HepG2 (cell line): ENCODE measurements around the gene P4HTM. TPM values are rescaled to one million over a fixed set of nuclear protein-coding genes. Genes with fewer than 3 reads are reported as not detected.
A peak's percentile ranks its signal among the peaks of the same experiment; 100 is the strongest.

Source experiments
- ATAC-seq: fragments of 200-7000 bp; cut with Tn5 transposase; 3 replicates; pipeline ENCODE4 v1.9.1; 2020; ENCODE audit warnings: mild to moderate bottlenecking, moderate library complexity
- BruUV-seq: library from RNA; stranded (reverse); fragments of 400-500 nt; replicated peaks from 2 replicates; lab custom pipeline; 2021; lab: Mats Ljungman, UMichigan
- CTCF ChIA-PET: fragments of 300-600 bp; formaldehyde crosslinking; extraction: SDS; loops from one replicate; lab custom pipeline; 2021; ENCODE audit warnings: low total read pairs, inconsistent platforms, low intra/inter-chr PET ratio; lab: Yijun Ruan, JAX
- POLR2A ChIA-PET: fragments of 350-600 bp; sonication (Branson Sonifier 250); formaldehyde crosslinking; loops from one replicate; lab custom pipeline; 2020; ENCODE audit warnings: antibody characterized with exemption, inconsistent platforms; lab: Yijun Ruan, JAX
- DNase-seq: peaks from one replicate; pipeline ENCODE4 v3.0.0-alpha.2; 2015; ENCODE audit warnings: low spot score
- FAIRE-seq: peaks from 3 replicates; lab custom pipeline; 2011; peaks lifted over from hg19 to GRCh38; lab: Jason Lieb, UNC
- H2AFZ ChIP-seq: one replicate; pipeline ENCODE4 v1.6.1; 2011; ENCODE audit warnings: low read length, inconsistent platforms
- H3K27ac ChIP-seq: fragments of 300-600 bp; 3 replicates; pipeline ENCODE4 v1.8.0; 2011; ENCODE audit warnings: mixed run types, mild to moderate bottlenecking, mixed read lengths, low read length, inconsistent platforms; ENCODE audit not compliant: insufficient read depth; ENCODE audit errors: extremely low read length
- H3K27me3 ChIP-seq, 2 experiments: fragments of 200-600 bp in 1 of 2; 2 replicates in 1 of 2; 3 replicates in 1 of 2; pipeline versions ENCODE4 v1.6.0 to v1.8.0; 2011; ENCODE audit warnings: low read length in 2 of 2, mild to moderate bottlenecking in 2 of 2, moderate library complexity in 2 of 2, inconsistent platforms in 1 of 2; ENCODE audit not compliant: insufficient read depth in 2 of 2, control insufficient read depth in 1 of 2
- H3K36me3 ChIP-seq, 2 experiments: fragments of 200-600 bp in 1 of 2; replicated peaks in 1 of 2; 2 replicates in 1 of 2; 3 replicates in 1 of 2; pipeline versions ENCODE4 v1.5.1 to v1.8.0; 2011; ENCODE audit warnings: low read length in 2 of 2, inconsistent platforms in 1 of 2; ENCODE audit not compliant: insufficient read depth in 2 of 2, control insufficient read depth in 1 of 2
- H3K4me1 ChIP-seq: 2 replicates; pipeline ENCODE4 v1.5.1; 2012; ENCODE audit warnings: low read length, inconsistent platforms; ENCODE audit not compliant: insufficient read depth
- H3K4me2 ChIP-seq: 2 replicates; pipeline ENCODE4 v1.6.0; 2011; ENCODE audit warnings: low read depth, low read length, inconsistent platforms
- H3K4me3 ChIP-seq, 3 experiments: fragments of 200-600 bp in 1 of 3; sonication (generic), shearing (Covaris generic) in 1 of 3; replicated peaks in 1 of 3; 2 replicates each; pipeline ENCODE4 v1.5.1; 2011 to 2016; ENCODE audit warnings: low read length in 3 of 3, inconsistent platforms in 2 of 3, low read depth in 2 of 3, mild to moderate bottlenecking in 2 of 3, control low read depth in 1 of 3, mixed read lengths in 1 of 3; ENCODE audit not compliant: insufficient read depth in 1 of 3
- H3K79me2 ChIP-seq: one replicate; pipeline ENCODE4 v1.6.1; 2011; ENCODE audit warnings: low read length, inconsistent platforms; ENCODE audit not compliant: insufficient read depth
- H3K9ac ChIP-seq: 2 replicates; pipeline ENCODE4 v1.6.0; 2011; ENCODE audit warnings: mild to moderate bottlenecking, low read depth, low read length, inconsistent platforms; ENCODE audit not compliant: insufficient read depth
- H3K9me3 ChIP-seq: 2 replicates; pipeline ENCODE4 v1.5.1; 2012; ENCODE audit warnings: mild to moderate bottlenecking, low read length
- H4K20me1 ChIP-seq: 2 replicates; pipeline ENCODE4 v1.6.0; 2011; ENCODE audit warnings: inconsistent platforms, mild to moderate bottlenecking, low read length, moderate library complexity; ENCODE audit not compliant: insufficient read depth
- MAFF ChIP-seq: IDR thresholded peaks from 2 replicates; pipeline ENCODE4 v1.6.1; 2011; ENCODE audit warnings: low read depth, low read length, improper control_type of control experiment
- MAFK ChIP-seq, 2 experiments: IDR thresholded peaks in 1 of 2; conservative IDR thresholded peaks in 1 of 2; 2 replicates each; pipeline ENCODE4 v1.6.1; 2011; ENCODE audit warnings: improper control_type of control experiment in 2 of 2, low read length in 2 of 2
- MXI1 ChIP-seq: IDR thresholded peaks from 3 replicates; pipeline ENCODE4 v1.6.1; 2012; ENCODE audit warnings: low read depth, low read length, inconsistent platforms, borderline replicate concordance
- RFX1 ChIP-seq: fragments of 450-650 bp; IDR thresholded peaks from 2 replicates; pipeline ENCODE4 v1.6.1; 2017
- WGBS: methylation state at CpG from one replicate; pipeline ENCODE4 v1.1.6; 2017; ENCODE audit warnings: low lambda C conversion rate; 5-methylcytosine and 5-hydroxymethylcytosine counted together
- in situ Hi-C: cut with HindIII; loops from 2 replicates; pipeline ENCODE4 v1.10.0; 2017; ENCODE audit warnings: low pct_unique_long_range_greater_than_20kb; ENCODE audit not compliant: extremely low pct_ligation_motif_present
- intact Hi-C: fragments of 100-400 bp; cut with micrococcal nuclease; formaldehyde crosslinking; loops from one replicate; pipeline ENCODE4 v1.10.0; 2022; ENCODE audit not compliant: unreplicated experiment
- polyA plus RNA-seq, 8 experiments: library from polyadenylated mRNA; depleted of rRNA in 3 of 8; stranded (reverse) in 7 of 8; unstranded in 1 of 8; fragments of >200 nt; fragmentation: Illumina TruSeq in 4 of 8; extraction: Trizol in 4 of 8; gene quantifications; 2 replicates each; pipeline versions ENCODE4 v1.2.1 to v1.2.3, GENCODE V29; 2011 to 2016; ENCODE audit warnings: low read depth in 4 of 8, missing spikeins in 1 of 8, mixed read lengths in 1 of 8; ENCODE audit not compliant: insufficient read depth in 1 of 8
- total RNA-seq, 5 experiments: library from RNA; depleted of rRNA; stranded (reverse); fragments of >200 nt; fragmentation: Illumina TruSeq; extraction: Trizol; gene quantifications; 2 replicates each; pipeline ENCODE4 v1.2.3, GENCODE V29; 2016; ENCODE audit warnings: low read depth in 1 of 5
- TF ChIP-seq, protein P1 (sequence below): sonication (generic); formaldehyde crosslinking; IDR thresholded peaks from 2 replicates; pipeline ENCODE4 v1.4.0; 2020; ENCODE audit warnings: missing genetic modification reagents
- TF ChIP-seq, protein P2 (sequence below): sonication (generic); formaldehyde crosslinking; IDR thresholded peaks from 2 replicates; pipeline ENCODE4 v1.4.0; 2020; ENCODE audit warnings: missing genetic modification reagents

P4HTM gene
- total and polyA plus RNA-seq, 2 of the 13 experiments (the other 11 are each of a cell fraction or from before 2014, with no cell fraction given) = 0.01 TPM; not detected in 1

DNA sequence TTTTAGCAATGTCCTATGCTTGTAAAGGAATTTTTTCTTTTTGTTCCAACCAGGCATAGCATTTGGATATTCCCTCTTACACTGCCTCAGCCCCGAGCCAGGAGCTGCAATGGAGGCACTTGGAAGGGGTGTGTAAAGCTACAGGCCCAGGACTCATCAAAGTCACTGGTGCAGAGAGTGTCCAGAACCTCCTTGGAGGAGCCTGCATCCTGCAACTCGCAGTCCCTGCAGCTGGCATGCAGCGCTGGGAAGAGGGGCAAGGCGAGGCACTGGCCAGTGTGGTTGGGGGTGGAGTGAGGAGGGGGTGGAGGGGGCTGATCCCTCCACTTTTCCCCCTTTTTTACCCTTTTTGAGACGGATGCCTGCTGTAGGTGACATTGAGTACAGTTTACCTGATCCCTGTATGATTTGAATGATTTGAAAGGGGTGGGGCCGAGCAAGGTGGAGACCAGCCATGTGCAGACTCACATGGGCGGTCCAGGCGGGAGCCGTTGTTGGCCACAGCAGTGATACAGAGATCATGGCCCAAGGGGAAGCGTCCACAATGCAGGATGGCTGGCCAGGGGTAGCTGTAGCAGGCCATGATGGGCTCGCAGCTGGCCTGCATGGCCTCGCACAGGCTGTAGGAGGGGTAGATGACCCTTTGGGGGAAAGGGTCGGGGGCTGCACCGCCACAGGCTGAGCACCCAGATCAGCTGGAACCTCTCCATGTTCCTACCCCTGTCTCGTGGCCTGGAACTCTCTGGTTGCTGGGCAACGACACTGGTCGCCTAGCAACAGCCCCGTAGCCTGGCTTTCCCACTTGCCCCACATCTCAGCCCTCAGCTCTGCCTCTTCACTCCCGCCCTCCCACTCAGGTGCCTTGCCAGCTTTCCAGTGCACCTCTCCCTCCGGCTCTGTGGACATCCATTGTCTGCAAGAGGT lies 7.9 kb downstream of the P4HTM start (continued):
- TF ChIP-seq, protein P1, sequence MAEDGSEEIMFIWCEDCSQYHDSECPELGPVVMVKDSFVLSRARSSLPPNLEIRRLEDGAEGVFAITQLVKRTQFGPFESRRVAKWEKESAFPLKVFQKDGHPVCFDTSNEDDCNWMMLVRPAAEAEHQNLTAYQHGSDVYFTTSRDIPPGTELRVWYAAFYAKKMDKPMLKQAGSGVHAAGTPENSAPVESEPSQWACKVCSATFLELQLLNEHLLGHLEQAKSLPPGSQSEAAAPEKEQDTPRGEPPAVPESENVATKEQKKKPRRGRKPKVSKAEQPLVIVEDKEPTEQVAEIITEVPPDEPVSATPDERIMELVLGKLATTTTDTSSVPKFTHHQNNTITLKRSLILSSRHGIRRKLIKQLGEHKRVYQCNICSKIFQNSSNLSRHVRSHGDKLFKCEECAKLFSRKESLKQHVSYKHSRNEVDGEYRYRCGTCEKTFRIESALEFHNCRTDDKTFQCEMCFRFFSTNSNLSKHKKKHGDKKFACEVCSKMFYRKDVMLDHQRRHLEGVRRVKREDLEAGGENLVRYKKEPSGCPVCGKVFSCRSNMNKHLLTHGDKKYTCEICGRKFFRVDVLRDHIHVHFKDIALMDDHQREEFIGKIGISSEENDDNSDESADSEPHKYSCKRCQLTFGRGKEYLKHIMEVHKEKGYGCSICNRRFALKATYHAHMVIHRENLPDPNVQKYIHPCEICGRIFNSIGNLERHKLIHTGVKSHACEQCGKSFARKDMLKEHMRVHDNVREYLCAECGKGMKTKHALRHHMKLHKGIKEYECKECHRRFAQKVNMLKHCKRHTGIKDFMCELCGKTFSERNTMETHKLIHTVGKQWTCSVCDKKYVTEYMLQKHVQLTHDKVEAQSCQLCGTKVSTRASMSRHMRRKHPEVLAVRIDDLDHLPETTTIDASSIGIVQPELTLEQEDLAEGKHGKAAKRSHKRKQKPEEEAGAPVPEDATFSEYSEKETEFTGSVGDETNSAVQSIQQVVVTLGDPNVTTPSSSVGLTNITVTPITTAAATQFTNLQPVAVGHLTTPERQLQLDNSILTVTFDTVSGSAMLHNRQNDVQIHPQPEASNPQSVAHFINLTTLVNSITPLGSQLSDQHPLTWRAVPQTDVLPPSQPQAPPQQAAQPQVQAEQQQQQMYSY (CRISPR knock-in tag) = no peak
- TF ChIP-seq RFX1 (peak; percentile 71; the same call in 1 of the 2 replicates), MXI1 (peak; percentile 12; the same call in 1 of the 3 replicates)

DNA sequence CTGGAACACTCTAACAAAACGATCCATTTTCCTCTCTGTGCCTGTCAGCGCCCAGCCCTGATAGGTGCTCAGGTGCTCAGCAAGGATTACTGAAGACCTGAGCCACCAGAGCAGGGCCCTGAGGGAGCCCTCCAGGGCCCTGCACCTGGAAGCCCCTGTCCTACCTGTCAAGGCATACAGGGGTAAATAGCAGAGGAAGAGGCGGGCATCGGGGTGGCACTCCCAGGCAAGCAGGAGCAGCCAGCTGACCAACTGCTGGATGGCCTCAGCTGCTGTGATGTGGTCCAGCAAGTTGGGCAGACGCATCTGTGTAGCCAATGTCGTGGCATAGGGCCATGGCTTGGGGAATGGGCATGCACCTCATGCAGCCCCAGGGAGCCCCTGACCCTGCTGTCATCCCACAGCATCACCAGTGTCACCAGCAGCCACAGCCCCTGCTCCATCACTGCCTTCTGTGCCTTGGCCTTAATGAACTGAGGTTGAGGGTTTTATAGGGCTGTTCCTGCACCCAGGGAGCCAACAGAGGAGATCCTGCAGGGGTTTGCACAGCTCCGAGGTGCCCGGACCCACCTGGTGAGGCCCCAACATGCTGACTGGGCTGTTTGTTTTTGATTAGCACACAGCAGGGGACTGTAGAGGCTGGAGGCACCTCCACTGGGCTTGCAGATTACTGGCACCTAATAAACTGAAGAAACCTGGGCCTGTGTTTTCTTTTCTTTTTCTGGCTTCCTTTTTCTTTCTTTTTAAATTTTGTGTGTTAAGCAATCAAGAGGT lies 9.2 kb downstream of the P4HTM start:
- CTCF ChIA-PET = no interaction called here
- Histone ChIP-seq H3K4me2 (peak overlapping the region; percentile 59), H3K9ac (no peak overlapping the region), H3K4me3 (no peak overlapping the region), H3K27ac (no peak overlapping the region), H3K4me1 (peaks cover 74% of the 10 kb centered on the region), H3K27me3 (no peaks in the 10 kb centered on the region), H4K20me1 (no peaks in the 10 kb centered on the region), H3K36me3 (no peaks in the 10 kb centered on the region), H3K79me2 (no peaks in the 10 kb centered on the region), H3K9me3 (no peaks in the 10 kb centered on the region), H2AFZ (no peak overlapping the region)
- POLR2A ChIA-PET = interaction anchor here (1.1 to 2.9 kb wide), 2 partner anchors 8 to 30 kb away, joined by 5 to 26 read pairs; partner anchors contain the start of genes IMPDH2 and WDR6
- no peak for DNase-seq
- in situ Hi-C loops = no loop called here
- no TSS peak for BruUV-seq
- ATAC-seq = peak; percentile 19; the same call in 2 of the 3 replicates
- no peak for FAIRE-seq
- WGBS = 45% methylated on average over 3 of the region's 8 CpGs
- intact Hi-C loops = no loop called here
- peak; percentile 73 for TF ChIP-seq MAFF
- peak; percentile 81 to 87 for TF ChIP-seq MAFK (conservative IDR thresholded peaks at IDR 0.05 in 1 of 2, IDR thresholded peaks at IDR 0.05 in 1 of 2; ENCODE audit: low read length in 2 of 2)
- TF ChIP-seq, protein P2, sequence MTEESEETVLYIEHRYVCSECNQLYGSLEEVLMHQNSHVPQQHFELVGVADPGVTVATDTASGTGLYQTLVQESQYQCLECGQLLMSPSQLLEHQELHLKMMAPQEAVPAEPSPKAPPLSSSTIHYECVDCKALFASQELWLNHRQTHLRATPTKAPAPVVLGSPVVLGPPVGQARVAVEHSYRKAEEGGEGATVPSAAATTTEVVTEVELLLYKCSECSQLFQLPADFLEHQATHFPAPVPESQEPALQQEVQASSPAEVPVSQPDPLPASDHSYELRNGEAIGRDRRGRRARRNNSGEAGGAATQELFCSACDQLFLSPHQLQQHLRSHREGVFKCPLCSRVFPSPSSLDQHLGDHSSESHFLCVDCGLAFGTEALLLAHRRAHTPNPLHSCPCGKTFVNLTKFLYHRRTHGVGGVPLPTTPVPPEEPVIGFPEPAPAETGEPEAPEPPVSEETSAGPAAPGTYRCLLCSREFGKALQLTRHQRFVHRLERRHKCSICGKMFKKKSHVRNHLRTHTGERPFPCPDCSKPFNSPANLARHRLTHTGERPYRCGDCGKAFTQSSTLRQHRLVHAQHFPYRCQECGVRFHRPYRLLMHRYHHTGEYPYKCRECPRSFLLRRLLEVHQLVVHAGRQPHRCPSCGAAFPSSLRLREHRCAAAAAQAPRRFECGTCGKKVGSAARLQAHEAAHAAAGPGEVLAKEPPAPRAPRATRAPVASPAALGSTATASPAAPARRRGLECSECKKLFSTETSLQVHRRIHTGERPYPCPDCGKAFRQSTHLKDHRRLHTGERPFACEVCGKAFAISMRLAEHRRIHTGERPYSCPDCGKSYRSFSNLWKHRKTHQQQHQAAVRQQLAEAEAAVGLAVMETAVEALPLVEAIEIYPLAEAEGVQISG (CRISPR knock-in tag) = peak; percentile 35; the same call in 1 of the 2 replicates
